DMS114 treated with DMSO at 0.1 percent for 48 hours (cell line): ENCODE measurements around the gene DGCR8.

Experiments used
- DNase-seq: peaks from one replicate; lab custom pipeline; 2025; ENCODE audit not compliant: unreplicated experiment; lab: John Stamatoyannopoulos, UW

Gene DGCR8

GRCh38 chr22:20108757-20109230, 28.8 kb downstream of the DGCR8 start:
- no peak for DNase-seq

- DNase-seq: no peak
These were observed 29.6 kb downstream of the DGCR8 start for GRCh38 chr22:20109411-20110358.

- DNase-seq: no peak
These were observed 30.4 kb downstream of the DGCR8 start for GRCh38 chr22:20110359-20110985.

GRCh38 chr22:20111045-20111688, 31.1 kb downstream of the DGCR8 start:
- peak; percentile 32 for DNase-seq

GRCh38 chr22:20111689-20112622, 31.9 kb downstream of the DGCR8 start:
- DNase-seq: no peak

GRCh38 chr22:20112623-20113511, 32.8 kb downstream of the DGCR8 start:
- DNase-seq: no peak

- no peak for DNase-seq
These were observed 33.7 kb downstream of the DGCR8 start for GRCh38 chr22:20113551-20114310.

GRCh38 chr22:20114506-20115475, 34.8 kb downstream of the DGCR8 start:
- no peak for DNase-seq

GRCh38 chr22:20115691-20116375, 35.8 kb downstream of the DGCR8 start, which contains the start of gene RANBP1:
RANBP1 (plus strand) TSS chr22:20116104; CDS start chr22:20116185, 81 bp downstream.
- DNase-seq: no peak

GRCh38 chr22:20116376-20116950, 36.4 kb downstream of the DGCR8 start:
- DNase-seq: no peak

- peak; percentile 90 for DNase-seq
These were observed 37.1 kb downstream of the DGCR8 start, which contains the start of gene TRMT2A for GRCh38 chr22:20116951-20117632. TRMT2A (minus strand) TSS chr22:20117226; CDS start chr22:20116906, 320 bp downstream.

- DNase-seq: no peak
These were observed 37.7 kb downstream of the DGCR8 start for GRCh38 chr22:20117633-20118299.

- DNase-seq: no peak
These were observed 38.4 kb downstream of the DGCR8 start for GRCh38 chr22:20118300-20119020.

GRCh38 chr22:20121856-20122415, 41.9 kb downstream of the DGCR8 start:
- DNase-seq: no peak
